IPS-11a (cell line): Measurements from ENCODE around the gene SLC25A34.

Experiments
- H3K4me3 ChIP-seq: one replicate; pipeline ENCODE4 v1.5.1; 2013; ENCODE audit warnings: low read depth, low read length, control low read depth

SLC25A34 gene

GRCh38 chr1:15712168-15712567, 23.9 kb upstream of the SLC25A34 start:
- no peak overlapping the region for H3K4me3 ChIP-seq

- H3K4me3 ChIP-seq = no peak overlapping the region
Measured at GRCh38 chr1:15714406-15715136, 21.5 kb upstream of the SLC25A34 start.

GRCh38 chr1:15717418-15718125, 18.5 kb upstream of the SLC25A34 start:
- no peak overlapping the region for H3K4me3 ChIP-seq

- no peak overlapping the region for H3K4me3 ChIP-seq
Measured at GRCh38 chr1:15718199-15718601, 17.9 kb upstream of the SLC25A34 start.

GRCh38 chr1:15719381-15720120, 16.5 kb upstream of the SLC25A34 start:
- no peak overlapping the region for H3K4me3 ChIP-seq

GRCh38 chr1:15720861-15721260, 15.2 kb upstream of the SLC25A34 start:
- no peak overlapping the region for H3K4me3 ChIP-seq

- H3K4me3 ChIP-seq = no peak overlapping the region
Measured at GRCh38 chr1:15722411-15722810, 13.6 kb upstream of the SLC25A34 start.

- H3K4me3 ChIP-seq = no peak overlapping the region
Measured at GRCh38 chr1:15722836-15723532, 13.1 kb upstream of the SLC25A34 start.

- H3K4me3 ChIP-seq = no peak overlapping the region
Measured at GRCh38 chr1:15723631-15724246, 12.3 kb upstream of the SLC25A34 start.

- no peak overlapping the region for H3K4me3 ChIP-seq
Measured at GRCh38 chr1:15724949-15725880, 10.8 kb upstream of the SLC25A34 start.

GRCh38 chr1:15726508-15726907, 9.6 kb upstream of the SLC25A34 start:
- H3K4me3 ChIP-seq = no peak overlapping the region

GRCh38 chr1:15727021-15727420, 9.0 kb upstream of the SLC25A34 start:
- H3K4me3 ChIP-seq = no peak overlapping the region

GRCh38 chr1:15727424-15727823, 8.6 kb upstream of the SLC25A34 start:
- H3K4me3 ChIP-seq = no peak overlapping the region

- H3K4me3 ChIP-seq = no peak overlapping the region
Measured at GRCh38 chr1:15727866-15728534, 8.1 kb upstream of the SLC25A34 start.

GRCh38 chr1:15728937-15729657, 7.0 kb upstream of the SLC25A34 start:
- no peak overlapping the region for H3K4me3 ChIP-seq

- no peak overlapping the region for H3K4me3 ChIP-seq
Measured at GRCh38 chr1:15730423-15730822, 5.6 kb upstream of the SLC25A34 start.

GRCh38 chr1:15730936-15731335, 5.1 kb upstream of the SLC25A34 start:
- no peak overlapping the region for H3K4me3 ChIP-seq
